A673 (cell line): ENCODE data around the gene MYCL.

Experiments used
- EZH2 ChIP-seq: fragments of 200-600 bp; sonication (generic); IDR thresholded peaks from 2 replicates; pipeline ENCODE4 v1.6.1; 2017; ENCODE audit warnings: borderline replicate concordance, low read depth, mild to moderate bottlenecking, mixed read lengths, antibody characterized with exemption, low read length; ENCODE audit not compliant: poor library complexity, severe bottlenecking
- TF ChIP-seq, protein P1 (sequence below): fragments of 300-800, 200-600 bp; sonication (generic); conservative IDR thresholded peaks from 2 replicates; pipeline ENCODE4 v1.5.1; 2017; ENCODE audit warnings: low read depth, mild to moderate bottlenecking, antibody characterized with exemption, low read length, moderate library complexity, mixed read lengths

DNA sequence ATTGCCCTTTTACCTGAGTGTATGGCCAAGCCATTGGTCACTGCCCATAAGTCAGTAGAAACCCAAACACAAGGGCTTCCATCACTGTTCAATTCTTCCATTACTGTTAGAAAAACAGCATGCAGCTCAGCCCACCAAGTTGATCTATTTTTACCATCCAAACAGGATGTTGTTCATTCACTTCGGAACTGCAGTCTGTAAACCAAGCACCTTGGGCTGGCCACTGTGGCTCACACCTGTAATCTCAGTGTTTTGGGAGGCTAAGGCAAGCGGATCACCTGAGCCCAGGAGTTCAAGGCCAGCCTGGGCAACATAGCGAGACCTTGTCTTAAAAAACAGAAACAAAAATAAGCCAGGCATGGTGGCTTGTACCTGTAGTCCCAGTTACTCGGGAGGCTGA lies 44.5 kb upstream of the MYCL start:
- TF ChIP-seq EZH2 = no peak
- TF ChIP-seq, protein P1, sequence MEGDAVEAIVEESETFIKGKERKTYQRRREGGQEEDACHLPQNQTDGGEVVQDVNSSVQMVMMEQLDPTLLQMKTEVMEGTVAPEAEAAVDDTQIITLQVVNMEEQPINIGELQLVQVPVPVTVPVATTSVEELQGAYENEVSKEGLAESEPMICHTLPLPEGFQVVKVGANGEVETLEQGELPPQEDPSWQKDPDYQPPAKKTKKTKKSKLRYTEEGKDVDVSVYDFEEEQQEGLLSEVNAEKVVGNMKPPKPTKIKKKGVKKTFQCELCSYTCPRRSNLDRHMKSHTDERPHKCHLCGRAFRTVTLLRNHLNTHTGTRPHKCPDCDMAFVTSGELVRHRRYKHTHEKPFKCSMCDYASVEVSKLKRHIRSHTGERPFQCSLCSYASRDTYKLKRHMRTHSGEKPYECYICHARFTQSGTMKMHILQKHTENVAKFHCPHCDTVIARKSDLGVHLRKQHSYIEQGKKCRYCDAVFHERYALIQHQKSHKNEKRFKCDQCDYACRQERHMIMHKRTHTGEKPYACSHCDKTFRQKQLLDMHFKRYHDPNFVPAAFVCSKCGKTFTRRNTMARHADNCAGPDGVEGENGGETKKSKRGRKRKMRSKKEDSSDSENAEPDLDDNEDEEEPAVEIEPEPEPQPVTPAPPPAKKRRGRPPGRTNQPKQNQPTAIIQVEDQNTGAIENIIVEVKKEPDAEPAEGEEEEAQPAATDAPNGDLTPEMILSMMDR = no peak
